Stimulated activated CD8-positive, alpha-beta memory T cell treated with anti-CD3 and anti-CD28 coated beads, Interleukin-15, amount 100 ng/mL, for 24 hours (primary cell): ENCODE data around the gene PDIA6.
"Not testable (repeated sequence)": the region's sequence is repeated elsewhere in the genome, so short reads cannot be mapped to it uniquely, and the experiment has no call there.

ENCODE experiments used
- DNase-seq: peaks from one replicate; pipeline ENCODE4 v3.0.0-alpha.2; 2020; ENCODE audit warnings: low read depth

Gene PDIA6

GRCh38 chr2:10780821-10781220 lies 31.8 kb downstream of the PDIA6 start:
- DNase-seq: not testable (repeated sequence)

GRCh38 chr2:10780491-10780820 lies 32.1 kb downstream of the PDIA6 start:
- DNase-seq: no peak

DNA sequence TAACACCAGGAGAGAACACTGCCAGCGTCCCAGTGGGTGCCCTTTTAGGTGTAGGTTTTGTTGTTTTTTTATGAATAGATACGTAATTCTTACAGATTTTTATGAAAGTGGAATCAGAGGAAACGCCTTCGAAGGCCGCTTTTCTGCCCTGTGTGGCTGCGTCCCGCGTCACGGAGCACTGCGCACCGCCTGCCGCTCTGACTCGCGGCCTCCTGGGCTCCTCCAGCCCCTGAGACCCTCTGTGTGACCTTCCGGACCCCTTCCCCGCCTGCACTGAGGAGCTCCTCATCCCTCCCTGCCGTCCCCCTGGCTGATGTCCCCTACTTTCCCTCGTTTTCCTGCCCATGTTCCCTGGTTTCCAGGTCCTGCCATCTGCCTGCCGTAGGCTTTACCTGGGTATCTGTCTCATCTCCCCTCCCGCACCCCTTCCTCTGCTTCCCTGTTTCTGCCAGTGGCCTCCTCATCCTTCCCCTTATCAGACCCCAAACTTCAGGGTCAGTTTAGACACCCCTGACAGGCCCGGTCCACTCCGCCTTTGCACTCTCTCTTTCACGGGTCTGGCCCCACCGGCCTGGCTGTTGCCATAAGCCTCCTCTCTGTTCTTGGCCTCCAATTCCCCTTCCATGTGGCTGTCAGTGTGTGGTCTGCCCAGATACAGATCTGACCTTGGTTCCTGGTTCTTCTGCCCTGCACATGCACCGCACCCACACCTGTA lies 32.7 kb downstream of the PDIA6 start:
- DNase-seq: no peak

GRCh38 chr2:10778724-10779115 lies 33.9 kb downstream of the PDIA6 start:
- DNase-seq: no peak

- no peak for DNase-seq
These were observed 34.5 kb downstream of the PDIA6 start for GRCh38 chr2:10777842-10778723.

DNA sequence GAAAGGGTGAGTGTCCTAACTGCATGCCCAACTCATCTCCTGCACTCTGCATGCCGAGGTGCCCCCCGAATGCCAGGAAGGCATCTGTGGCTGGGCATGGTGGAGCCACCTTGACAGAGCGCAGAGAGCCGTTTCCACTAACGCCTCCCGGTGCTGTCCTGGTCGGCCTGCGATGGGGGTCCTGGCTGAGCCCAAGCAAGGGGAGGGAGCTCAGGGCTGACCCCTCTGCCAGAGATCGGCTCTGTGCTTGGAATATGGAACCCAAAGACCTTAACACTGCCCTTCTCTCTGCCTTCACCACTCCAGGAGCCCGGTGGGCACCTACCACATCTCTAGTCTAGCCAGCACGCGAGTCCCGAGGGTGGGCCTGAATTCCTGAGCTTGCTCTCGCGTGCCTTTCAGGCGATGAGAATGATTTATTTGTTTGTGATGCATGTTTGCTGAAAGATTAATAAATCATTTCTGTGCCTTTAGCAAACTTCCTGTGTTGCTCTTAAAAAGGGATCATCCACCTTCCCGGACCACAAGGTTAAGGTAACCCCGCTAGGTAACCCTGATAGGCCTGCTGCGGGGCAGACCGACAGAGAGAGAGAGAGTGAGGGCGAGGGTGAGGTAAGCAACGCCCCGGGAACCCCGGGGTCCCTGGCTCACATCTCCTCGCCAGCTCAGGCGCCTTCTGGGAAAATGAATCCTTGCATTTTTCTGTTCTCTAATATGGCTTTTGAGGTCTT lies 35.3 kb downstream of the PDIA6 start:
- no peak for DNase-seq

- DNase-seq: no peak
These were observed 36.2 kb downstream of the PDIA6 start for GRCh38 chr2:10776231-10776977.

DNA sequence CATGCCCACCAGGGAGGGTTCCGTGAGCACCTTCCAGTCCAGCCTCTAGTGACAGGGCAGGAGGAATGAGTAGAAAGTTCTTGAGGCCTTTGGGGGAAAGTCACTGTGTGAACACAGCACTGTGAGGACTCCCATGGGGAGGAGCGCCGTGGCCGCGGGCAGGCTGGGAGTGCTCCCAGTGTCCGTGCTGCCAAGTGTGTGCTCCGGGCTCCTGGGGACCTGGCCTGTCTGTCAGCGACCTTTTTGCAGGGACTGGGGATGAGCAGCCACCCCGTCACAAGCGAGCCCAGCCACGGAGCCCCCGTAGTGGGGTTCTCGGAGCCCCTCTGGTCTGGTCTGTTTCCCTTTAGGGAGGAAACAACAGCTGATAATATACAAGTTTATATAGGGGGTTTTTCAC lies 36.8 kb downstream of the PDIA6 start:
- no peak for DNase-seq

- DNase-seq: no peak
These were observed 37.4 kb downstream of the PDIA6 start for GRCh38 chr2:10775021-10775780.

GRCh38 chr2:10774394-10774793 lies 38.2 kb downstream of the PDIA6 start:
- no peak for DNase-seq

DNA sequence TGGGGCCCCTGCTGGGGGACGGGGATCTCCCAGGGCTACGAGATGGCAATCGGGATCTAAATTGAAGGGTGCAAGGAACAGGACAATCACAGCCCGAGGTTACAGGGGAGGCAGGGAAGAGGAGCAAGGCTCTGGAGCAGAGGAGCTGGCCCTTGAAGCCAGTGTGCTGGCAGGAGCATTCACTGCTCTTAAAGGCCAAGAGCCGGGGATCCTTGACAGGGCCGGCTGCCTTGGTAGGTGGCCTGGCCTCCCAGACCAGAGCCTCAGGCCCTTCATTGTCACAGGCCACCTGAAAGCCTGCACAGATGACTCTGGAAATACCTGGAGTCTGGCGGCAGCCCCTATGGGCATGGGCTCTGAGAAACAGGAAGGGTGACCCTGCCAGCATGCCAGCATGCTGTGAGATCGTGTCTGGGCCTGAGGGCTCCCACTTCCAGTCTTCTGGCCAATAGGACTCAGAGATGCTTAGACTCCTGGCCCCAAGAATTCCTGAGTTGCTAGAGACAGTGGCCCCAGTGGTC lies 38.7 kb downstream of the PDIA6 start:
- DNase-seq: no peak

- no peak for DNase-seq
These were observed 39.7 kb downstream of the PDIA6 start for GRCh38 chr2:10772868-10773215.

DNA sequence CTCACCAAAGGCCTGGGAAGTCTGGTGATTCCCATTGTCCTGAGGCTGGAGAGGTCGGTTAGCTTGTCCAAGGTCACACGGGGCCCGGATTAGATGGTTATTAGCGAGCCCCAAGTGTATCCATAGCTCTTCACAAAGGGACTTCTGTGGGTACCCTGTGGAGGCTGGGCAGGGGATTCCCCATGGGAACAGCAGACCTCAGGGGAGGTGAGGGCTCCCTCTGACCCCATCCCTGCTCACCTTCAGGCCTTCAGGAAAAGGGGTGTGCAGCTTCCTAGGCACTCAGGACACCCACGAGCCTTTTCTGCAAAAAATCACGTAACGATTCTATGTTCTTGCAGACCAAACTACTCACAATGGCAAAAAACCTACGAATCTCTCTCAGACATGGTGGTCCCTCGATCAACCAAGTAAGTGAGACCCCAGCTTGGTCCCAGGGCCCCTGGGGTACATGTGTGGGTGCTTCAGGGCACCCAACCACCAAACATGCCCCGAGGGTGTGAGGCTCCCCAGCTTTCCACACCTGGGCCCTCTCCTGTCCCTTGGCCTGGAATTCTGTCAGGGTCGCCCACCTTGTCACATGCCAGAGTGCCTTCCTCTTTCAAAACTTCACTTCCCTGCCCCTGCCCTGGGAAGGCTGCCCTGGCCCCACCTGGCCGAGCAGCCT lies 40.3 kb downstream of the PDIA6 start:
- DNase-seq: no peak

DNA sequence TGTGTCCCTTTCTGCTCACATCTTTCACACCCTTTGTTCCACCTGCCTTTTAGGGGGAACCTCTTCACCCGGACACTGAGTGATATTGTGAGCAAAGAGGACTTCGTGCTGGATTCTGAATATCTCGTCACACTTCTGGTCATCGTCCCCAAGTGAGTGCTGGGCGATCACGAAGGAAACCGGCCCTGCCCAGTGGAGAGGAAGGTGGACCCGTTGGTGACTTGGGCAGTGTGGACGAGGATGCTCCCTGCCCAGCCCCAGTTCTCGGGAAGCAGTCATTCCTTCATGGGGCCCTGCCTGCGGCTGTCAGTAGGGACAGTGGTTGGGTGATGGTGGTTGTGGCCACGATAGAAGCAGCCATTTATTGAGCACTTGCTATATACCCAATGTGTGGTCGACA lies 40.8 kb downstream of the PDIA6 start:
- DNase-seq: no peak

DNA sequence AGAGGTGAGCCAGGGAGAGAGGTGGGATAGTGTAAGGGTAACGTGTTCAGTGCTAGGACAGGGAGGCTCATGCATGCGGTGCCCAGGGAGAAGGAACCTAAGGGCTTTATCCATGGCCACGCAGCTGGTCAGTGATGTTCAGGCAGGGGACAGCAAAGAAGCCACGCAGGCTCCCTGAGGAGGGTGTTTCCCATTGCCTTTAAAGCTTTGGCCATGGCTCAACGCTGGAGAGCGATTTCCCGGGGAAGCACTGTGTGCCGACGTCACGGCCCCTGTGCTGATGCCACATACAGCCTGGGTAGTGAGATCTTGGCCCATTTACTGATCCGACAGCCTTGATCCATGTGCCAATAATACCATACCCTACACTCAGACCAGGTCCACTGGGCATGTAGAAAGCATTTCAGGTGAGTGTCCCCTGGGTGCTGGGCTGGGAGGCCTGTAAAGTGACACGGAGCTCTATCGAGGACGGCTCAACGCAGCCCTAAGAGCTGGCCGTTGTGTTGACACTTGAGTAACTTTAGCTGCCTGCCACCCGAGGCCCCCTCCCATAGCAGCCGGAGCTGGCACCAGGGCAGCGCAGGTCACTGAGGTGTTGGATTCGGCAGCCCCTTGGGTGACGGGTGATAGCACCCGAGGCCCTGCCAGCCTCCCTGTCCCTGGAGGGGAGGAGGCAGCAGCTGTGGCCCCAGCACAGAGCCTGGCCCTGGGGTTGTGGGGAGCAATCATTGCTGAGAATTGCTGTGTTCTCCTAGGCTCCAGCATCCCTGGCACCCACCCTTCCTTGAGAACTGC lies 41.4 kb downstream of the PDIA6 start:
- DNase-seq: no peak

GRCh38 chr2:10768063-10768507 lies 44.5 kb downstream of the PDIA6 start:
- DNase-seq: no peak

DNA sequence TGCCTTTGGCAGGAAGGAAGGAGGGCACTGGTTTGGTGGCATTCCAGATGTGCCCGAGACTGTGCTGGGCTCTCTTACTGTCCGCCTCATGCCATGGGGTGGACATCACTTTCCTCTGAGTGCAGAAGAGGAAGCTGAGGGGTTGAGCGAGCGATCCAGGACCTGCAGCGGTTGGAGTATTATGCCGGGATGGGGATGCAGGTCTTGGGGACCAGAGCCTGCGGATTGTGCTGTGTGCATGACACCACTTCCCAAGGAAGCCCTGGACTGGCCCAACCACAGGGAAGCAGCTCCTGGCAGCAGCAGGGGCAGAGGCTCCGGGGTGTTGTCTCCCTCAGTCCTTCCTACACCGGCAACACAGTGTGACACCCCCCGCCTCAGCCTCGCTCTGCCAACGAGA lies 46.7 kb downstream of the PDIA6 start:
- no peak for DNase-seq

DNA sequence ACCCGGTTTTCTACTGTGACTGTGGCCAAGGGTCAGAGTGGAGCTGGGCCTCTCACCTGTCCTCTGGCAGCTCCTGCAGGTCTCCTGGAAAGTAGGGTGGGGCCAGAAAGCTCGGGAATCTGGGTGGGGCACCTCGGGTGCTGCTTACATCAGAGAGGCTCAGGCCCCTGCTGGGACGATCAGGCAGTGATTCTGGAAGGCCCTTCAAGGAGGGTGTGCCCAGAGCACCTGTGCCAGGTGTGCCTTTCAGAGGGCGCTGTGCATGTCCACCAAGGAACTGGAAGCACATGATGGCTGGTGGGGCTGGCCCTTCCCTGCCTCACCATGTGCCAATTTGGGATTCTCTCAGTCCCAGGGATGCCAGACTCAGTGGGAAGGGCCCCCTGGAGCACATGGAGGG lies 47.1 kb downstream of the PDIA6 start:
- DNase-seq: no peak

DNA sequence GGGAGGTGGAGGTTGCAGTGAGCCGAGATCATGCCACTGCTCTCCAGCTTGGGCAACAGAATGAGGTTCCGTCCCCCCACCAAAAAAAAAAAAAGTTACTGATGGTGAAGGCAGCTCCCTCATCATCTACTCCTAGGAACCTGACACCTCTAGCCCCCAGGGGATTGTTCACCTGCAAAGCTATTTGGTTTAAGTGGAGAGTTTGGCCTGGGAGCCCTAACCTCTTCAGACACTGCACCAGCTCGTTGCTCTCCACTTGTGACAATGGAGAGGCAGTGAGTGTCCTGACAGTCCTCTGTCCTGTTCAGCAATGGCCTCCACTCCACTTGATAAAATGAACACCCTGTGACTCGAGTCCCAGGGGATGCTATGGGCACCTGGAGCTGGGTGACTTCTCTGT lies 47.7 kb downstream of the PDIA6 start:
- no peak for DNase-seq
